ENCODE measurements around the gene TRAM2. TPM values are rescaled to one million over a fixed set of nuclear protein-coding genes. Genes with fewer than 3 reads are reported as not detected.
A peak's percentile ranks its signal among the peaks of the same experiment; 100 is the strongest.

The TRAM2 gene
- polyA plus RNA-seq, 4 donors, result 2.7 to 66.0 (median 8.5) TPM

DNA sequence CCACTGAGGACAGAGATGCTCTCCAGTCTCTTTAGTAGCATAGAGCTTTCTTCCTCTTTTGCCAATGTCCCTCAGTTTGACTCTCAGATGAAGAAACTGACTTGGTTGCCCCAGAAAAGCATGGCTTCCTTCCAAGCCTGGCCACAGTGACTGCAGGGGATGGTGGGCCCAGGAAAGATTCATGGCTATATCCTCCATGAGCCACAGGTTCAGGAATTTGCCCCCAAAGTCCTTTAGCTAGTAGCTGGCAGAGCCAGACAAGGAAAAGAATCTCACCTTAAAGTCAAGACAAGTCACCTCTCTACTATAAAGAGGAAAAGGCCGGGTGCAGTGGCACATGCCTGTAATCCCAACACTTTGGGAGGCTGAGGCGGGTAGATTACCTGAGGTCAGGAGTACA is 43.4 kb downstream of the TRAM2 start:
- FAIRE-seq (no peak), DNase-seq (no peak)
- H3K9me3 ChIP-seq (ENCODE audit: control insufficient read depth in 2 of 2, insufficient read depth in 1 of 2, low read depth in 1 of 2, low read length in 1 of 2), result no peaks in the 10 kb centered on the region
- no peak overlapping the region for H3K4me3 ChIP-seq (ENCODE audit: low read depth in 1 of 3, low read length in 3 of 3)
- H3K27me3 ChIP-seq (ENCODE audit: control insufficient read depth in 3 of 3, insufficient read depth in 3 of 3, low read length in 3 of 3), result no peaks in the 10 kb centered on the region
- peak overlapping the region in 1 of 3 donors; percentile 38 for H3K27ac ChIP-seq (ENCODE audit: low read depth in 1 of 3, low read length in 2 of 3)
- H3K36me3 ChIP-seq (ENCODE audit: control insufficient read depth in 3 of 3, insufficient read depth in 2 of 3, low read depth in 1 of 3, low read length in 3 of 3), result peaks cover 1 to 53% (median 2%) of the 10 kb centered on the region in 3 donors
- WGBS, 3 donors, result 89 to 99% (median 89%) methylated on average over 2 of the region's 2 CpGs
- peaks cover 0 to 8% (median 0%) of the 10 kb centered on the region in 3 donors for H3K4me1 ChIP-seq (ENCODE audit: control insufficient read depth in 3 of 3, insufficient read depth in 2 of 3, low read depth in 1 of 3, low read length in 2 of 3)

DNA sequence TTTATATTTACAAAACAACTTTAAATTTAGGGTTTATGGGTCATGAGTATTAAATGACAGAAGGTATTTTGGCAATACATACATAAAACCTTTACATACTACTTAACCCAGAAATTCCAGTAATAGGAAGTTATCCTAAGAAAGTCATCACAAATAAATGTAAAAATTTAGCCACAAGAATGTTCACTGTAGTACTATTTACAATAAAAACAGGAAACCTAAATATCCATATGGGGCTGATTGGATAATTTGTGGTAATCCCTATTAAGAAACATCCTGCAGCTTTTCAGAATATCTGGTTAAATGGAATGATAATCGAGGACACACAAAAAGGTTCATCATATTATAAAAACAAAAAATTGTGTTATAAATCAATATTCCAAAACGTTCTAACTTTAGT is 44.4 kb downstream of the TRAM2 start:
- WGBS, 3 donors, result 83 to 89% (median 84%) methylated on average over 2 of the region's 2 CpGs
- Histone ChIP-seq H3K4me1 (ENCODE audit: control insufficient read depth in 3 of 3, insufficient read depth in 2 of 3, low read depth in 1 of 3, low read length in 2 of 3) (peaks cover 0 to 2% (median 0%) of the 10 kb centered on the region in 3 donors), H3K9me3 (ENCODE audit: control insufficient read depth in 2 of 2, insufficient read depth in 1 of 2, low read depth in 1 of 2, low read length in 1 of 2) (no peaks in the 10 kb centered on the region), H3K36me3 (ENCODE audit: control insufficient read depth in 3 of 3, insufficient read depth in 2 of 3, low read depth in 1 of 3, low read length in 3 of 3) (peaks cover 1 to 52% (median 3%) of the 10 kb centered on the region in 3 donors), H3K4me3 (ENCODE audit: low read depth in 1 of 3, low read length in 3 of 3) (no peak overlapping the region), H3K27ac (ENCODE audit: low read depth in 1 of 3, low read length in 2 of 3) (no peak overlapping the region), H3K27me3 (ENCODE audit: control insufficient read depth in 3 of 3, insufficient read depth in 3 of 3, low read length in 3 of 3) (no peaks in the 10 kb centered on the region)
- DNase-seq (no peak), FAIRE-seq (no peak)

DNA sequence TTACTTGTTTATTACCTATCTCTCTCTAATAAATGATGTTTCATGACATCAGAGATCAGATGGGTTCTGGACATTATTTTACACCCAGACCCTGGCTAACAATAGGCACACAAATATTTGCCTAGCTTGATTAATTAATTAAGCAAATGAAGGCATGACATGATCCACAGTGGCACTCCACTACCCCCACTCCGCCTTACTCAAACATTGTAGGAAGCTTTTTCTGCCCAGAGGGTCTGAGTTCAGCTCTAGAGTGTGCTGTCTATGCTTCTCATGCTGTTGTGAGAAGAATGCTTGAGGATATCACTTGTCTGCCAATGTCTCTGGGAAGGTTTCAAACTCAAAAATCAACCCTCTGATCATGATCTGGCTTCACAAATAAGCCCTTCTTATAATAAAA is 45.0 kb downstream of the TRAM2 start:
- Histone ChIP-seq H3K36me3 (ENCODE audit: control insufficient read depth in 3 of 3, insufficient read depth in 2 of 3, low read depth in 1 of 3, low read length in 3 of 3) (peaks cover 1 to 53% (median 4%) of the 10 kb centered on the region in 3 donors), H3K4me1 (ENCODE audit: control insufficient read depth in 3 of 3, insufficient read depth in 2 of 3, low read depth in 1 of 3, low read length in 2 of 3) (peaks cover 0 to 2% (median 0%) of the 10 kb centered on the region in 3 donors), H3K27ac (ENCODE audit: low read depth in 1 of 3, low read length in 2 of 3) (peak overlapping the region in 1 of 3 donors; percentile 51), H3K27me3 (ENCODE audit: control insufficient read depth in 3 of 3, insufficient read depth in 3 of 3, low read length in 3 of 3) (no peaks in the 10 kb centered on the region), H3K4me3 (ENCODE audit: low read depth in 1 of 3, low read length in 3 of 3) (no peak overlapping the region), H3K9me3 (ENCODE audit: control insufficient read depth in 2 of 2, insufficient read depth in 1 of 2, low read depth in 1 of 2, low read length in 1 of 2) (no peaks in the 10 kb centered on the region)
- no peak for DNase-seq
- 95 to 100% (median 100%) methylated on average over 1 of the region's 1 CpG for WGBS, 3 donors
- no peak for FAIRE-seq

DNA sequence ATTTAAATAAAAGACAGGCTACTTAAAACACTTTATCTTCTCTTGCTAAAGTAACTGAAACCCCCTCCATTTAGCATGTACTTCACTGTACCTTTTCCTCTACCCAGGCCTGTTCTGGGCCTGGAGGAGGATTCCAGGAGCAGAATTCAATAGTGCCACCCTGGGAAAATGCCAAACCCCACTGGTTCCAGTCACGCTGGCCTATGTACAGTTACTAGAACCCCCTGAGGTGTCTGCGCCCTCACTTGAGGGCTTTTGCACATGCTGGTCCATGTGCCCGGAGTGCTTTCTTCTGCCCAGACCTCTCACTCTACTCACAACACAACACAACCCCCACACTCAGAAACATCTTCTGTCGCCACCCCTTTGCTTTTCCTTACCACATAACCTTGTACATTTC is 45.5 kb downstream of the TRAM2 start:
- H3K4me3 ChIP-seq (ENCODE audit: low read depth in 1 of 3, low read length in 3 of 3), result no peak overlapping the region
- FAIRE-seq (no peak), DNase-seq (no peak)
- no peaks in the 10 kb centered on the region for H3K27me3 ChIP-seq (ENCODE audit: control insufficient read depth in 3 of 3, insufficient read depth in 3 of 3, low read length in 3 of 3)
- peak overlapping the region in 1 of 3 donors; percentile 53 for H3K27ac ChIP-seq (ENCODE audit: low read depth in 1 of 3, low read length in 2 of 3)
- 91 to 96% (median 92%) methylated on average over 4 of the region's 4 CpGs for WGBS, 3 donors
- no peaks in the 10 kb centered on the region for H3K9me3 ChIP-seq (ENCODE audit: control insufficient read depth in 2 of 2, insufficient read depth in 1 of 2, low read depth in 1 of 2, low read length in 1 of 2)
- peaks cover 1 to 50% (median 4%) of the 10 kb centered on the region in 3 donors for H3K36me3 ChIP-seq (ENCODE audit: control insufficient read depth in 3 of 3, insufficient read depth in 2 of 3, low read depth in 1 of 3, low read length in 3 of 3)
- H3K4me1 ChIP-seq (ENCODE audit: control insufficient read depth in 3 of 3, insufficient read depth in 2 of 3, low read depth in 1 of 3, low read length in 2 of 3), result peaks cover 0 to 2% (median 0%) of the 10 kb centered on the region in 3 donors

DNA sequence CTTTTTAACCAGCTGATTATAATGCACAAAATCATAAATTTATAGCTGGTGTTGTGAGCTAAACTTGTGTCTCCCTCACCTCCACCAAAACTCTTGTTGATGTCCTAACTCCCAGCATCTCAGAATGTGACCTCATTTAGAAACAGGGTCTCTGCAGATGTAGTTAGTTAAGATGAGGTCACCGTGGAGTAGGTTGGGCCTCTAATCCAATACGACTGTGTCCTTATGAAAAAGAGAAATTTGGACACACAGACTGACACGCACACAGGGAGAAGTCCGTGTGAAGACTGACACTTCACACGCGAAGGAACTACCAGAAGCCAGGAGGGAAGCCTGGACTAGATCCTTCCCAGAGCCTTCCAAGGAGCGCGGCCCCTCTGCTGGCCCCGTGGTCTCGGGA is 46.5 kb downstream of the TRAM2 start:
- peaks cover 0 to 2% (median 0%) of the 10 kb centered on the region in 3 donors for H3K4me1 ChIP-seq (ENCODE audit: control insufficient read depth in 3 of 3, insufficient read depth in 2 of 3, low read depth in 1 of 3, low read length in 2 of 3)
- H3K36me3 ChIP-seq (ENCODE audit: control insufficient read depth in 3 of 3, insufficient read depth in 2 of 3, low read depth in 1 of 3, low read length in 3 of 3), result peaks cover 1 to 48% (median 4%) of the 10 kb centered on the region in 3 donors
- FAIRE-seq (no peak), DNase-seq (no peak)
- H3K27me3 ChIP-seq (ENCODE audit: control insufficient read depth in 3 of 3, insufficient read depth in 3 of 3, low read length in 3 of 3), result no peaks in the 10 kb centered on the region
- peak overlapping the region in 1 of 3 donors; percentile 4 for H3K27ac ChIP-seq (ENCODE audit: low read depth in 1 of 3, low read length in 2 of 3)
- H3K4me3 ChIP-seq (ENCODE audit: low read depth in 1 of 3, low read length in 3 of 3), result no peak overlapping the region
- H3K9me3 ChIP-seq (ENCODE audit: control insufficient read depth in 2 of 2, insufficient read depth in 1 of 2, low read depth in 1 of 2, low read length in 1 of 2), result no peaks in the 10 kb centered on the region
- whole genome bisulfite sequencing, 3 donors, result 93 to 98% (median 95%) methylated on average over 10 of the region's 10 CpGs

DNA sequence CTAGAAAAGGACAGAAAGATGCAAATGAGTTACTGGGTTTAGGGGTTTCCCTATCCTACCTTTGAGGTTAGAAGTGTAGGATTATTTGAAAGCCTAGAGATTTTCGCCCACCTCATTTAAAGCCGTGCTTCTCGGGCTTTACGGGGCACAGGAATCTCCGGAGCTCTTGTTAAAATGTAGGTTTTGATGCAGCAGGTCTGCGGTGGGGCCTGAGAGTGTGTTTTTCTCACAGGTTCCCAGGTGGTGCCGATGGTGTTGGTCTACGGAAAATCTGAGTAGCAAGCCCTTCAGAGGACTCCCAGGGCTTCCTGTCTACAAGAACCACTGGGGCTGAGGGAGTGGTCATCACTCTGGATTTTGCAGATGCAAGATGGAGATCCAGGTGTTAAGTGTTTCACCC is 47.5 kb downstream of the TRAM2 start:
- DNase-seq, result no peak
- Histone ChIP-seq H3K4me3 (ENCODE audit: low read depth in 1 of 3, low read length in 3 of 3) (no peak overlapping the region), H3K27ac (ENCODE audit: low read depth in 1 of 3, low read length in 2 of 3) (peak overlapping the region in 1 of 3 donors; percentile 18), H3K27me3 (ENCODE audit: control insufficient read depth in 3 of 3, insufficient read depth in 3 of 3, low read length in 3 of 3) (no peaks in the 10 kb centered on the region), H3K9me3 (ENCODE audit: control insufficient read depth in 2 of 2, insufficient read depth in 1 of 2, low read depth in 1 of 2, low read length in 1 of 2) (no peaks in the 10 kb centered on the region), H3K4me1 (ENCODE audit: control insufficient read depth in 3 of 3, insufficient read depth in 2 of 3, low read depth in 1 of 3, low read length in 2 of 3) (no peaks in the 10 kb centered on the region), H3K36me3 (ENCODE audit: control insufficient read depth in 3 of 3, insufficient read depth in 2 of 3, low read depth in 1 of 3, low read length in 3 of 3) (peaks cover 1 to 42% (median 2%) of the 10 kb centered on the region in 3 donors)
- WGBS, 3 donors, result 85 to 95% (median 94%) methylated on average over 8 of the region's 8 CpGs
- no peak for FAIRE-seq

DNA sequence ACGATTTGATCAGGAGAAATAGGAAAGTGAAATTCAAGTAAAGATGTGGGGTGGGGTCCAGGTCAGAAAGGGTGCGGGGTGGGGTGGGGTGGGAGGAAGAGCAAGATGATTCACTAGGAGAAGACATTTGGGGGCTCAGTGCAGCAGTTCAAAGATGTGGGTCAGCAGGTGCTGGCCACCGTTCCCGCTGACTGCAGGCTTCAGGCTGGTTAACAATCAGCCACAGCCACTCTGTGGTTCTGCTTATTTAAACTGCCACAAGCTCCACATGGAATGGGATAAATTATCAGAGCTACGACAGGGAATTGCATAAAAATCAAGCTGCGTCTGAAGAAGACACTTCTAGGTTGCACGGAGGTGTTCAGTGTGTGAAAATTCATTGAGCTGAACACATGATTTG is 49.4 kb downstream of the TRAM2 start:
- 88 to 93% (median 92%) methylated on average over 7 of the region's 7 CpGs for WGBS, 3 donors

DNA sequence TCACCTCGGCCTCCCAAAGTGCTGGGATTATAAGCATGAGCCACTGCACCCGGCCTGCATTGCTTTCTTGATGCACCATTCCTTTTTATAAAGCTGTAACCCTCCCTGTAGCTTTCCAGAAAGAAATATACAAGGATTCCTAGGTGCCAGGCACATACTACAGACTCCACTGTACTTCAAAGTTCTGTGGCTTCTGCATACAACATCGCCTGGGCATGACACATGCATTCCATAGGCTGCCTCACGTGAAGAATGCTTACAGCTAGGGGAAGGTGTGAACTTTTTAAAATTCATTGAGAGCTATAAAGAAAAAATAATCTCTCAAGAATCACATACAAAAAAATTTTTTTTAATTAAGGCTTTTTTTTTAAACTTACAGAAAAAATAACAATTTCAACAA is 50.2 kb downstream of the TRAM2 start:
- Histone ChIP-seq H3K4me3 (ENCODE audit: low read depth in 1 of 3, low read length in 3 of 3) (no peak overlapping the region), H3K9me3 (ENCODE audit: control insufficient read depth in 2 of 2, insufficient read depth in 1 of 2, low read depth in 1 of 2, low read length in 1 of 2) (no peaks in the 10 kb centered on the region), H3K27ac (ENCODE audit: low read depth in 1 of 3, low read length in 2 of 3) (no peak overlapping the region), H3K27me3 (ENCODE audit: control insufficient read depth in 3 of 3, insufficient read depth in 3 of 3, low read length in 3 of 3) (no peaks in the 10 kb centered on the region), H3K4me1 (ENCODE audit: control insufficient read depth in 3 of 3, insufficient read depth in 2 of 3, low read depth in 1 of 3, low read length in 2 of 3) (peaks cover 0 to 3% (median 0%) of the 10 kb centered on the region in 3 donors), H3K36me3 (ENCODE audit: control insufficient read depth in 3 of 3, insufficient read depth in 2 of 3, low read depth in 1 of 3, low read length in 3 of 3) (peaks cover 0 to 35% (median 2%) of the 10 kb centered on the region in 3 donors)
- 84 to 95% (median 92%) methylated on average over 4 of the region's 4 CpGs for WGBS, 3 donors
- FAIRE-seq (no peak), DNase-seq (no peak)

More for the DNA sequence above, 49.4 kb downstream of the TRAM2 start:
- H3K4me1 ChIP-seq (ENCODE audit: control insufficient read depth in 3 of 3, insufficient read depth in 2 of 3, low read depth in 1 of 3, low read length in 2 of 3), result no peaks in the 10 kb centered on the region
- DNase-seq (no peak), FAIRE-seq (no peak)
- H3K27ac ChIP-seq (ENCODE audit: low read depth in 1 of 3, low read length in 2 of 3), result no peak overlapping the region
- no peaks in the 10 kb centered on the region for H3K9me3 ChIP-seq (ENCODE audit: control insufficient read depth in 2 of 2, insufficient read depth in 1 of 2, low read depth in 1 of 2, low read length in 1 of 2)
- no peak overlapping the region for H3K4me3 ChIP-seq (ENCODE audit: low read depth in 1 of 3, low read length in 3 of 3)
- H3K27me3 ChIP-seq (ENCODE audit: control insufficient read depth in 3 of 3, insufficient read depth in 3 of 3, low read length in 3 of 3), result no peaks in the 10 kb centered on the region
- peaks cover 0 to 35% (median 2%) of the 10 kb centered on the region in 3 donors for H3K36me3 ChIP-seq (ENCODE audit: control insufficient read depth in 3 of 3, insufficient read depth in 2 of 3, low read depth in 1 of 3, low read length in 3 of 3)

DNA sequence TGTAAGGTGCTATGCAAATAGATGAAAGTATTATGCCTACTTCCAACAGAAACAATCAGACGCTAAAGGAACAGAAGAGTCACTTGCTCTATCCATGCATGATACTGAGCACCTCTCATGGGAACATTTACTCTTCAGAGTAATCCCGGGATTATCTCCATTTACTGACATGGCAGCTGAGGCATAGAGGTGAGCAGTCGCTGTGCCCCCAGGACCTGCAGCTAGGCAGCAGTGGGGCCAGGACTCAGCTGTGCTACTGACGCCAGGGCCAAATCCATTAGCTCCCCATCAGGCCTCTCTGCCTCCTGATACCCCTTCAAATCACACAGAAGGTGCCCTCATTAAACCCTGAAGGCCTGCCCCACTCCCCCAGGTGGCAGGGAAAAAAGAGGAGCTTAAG is 51.9 kb downstream of the TRAM2 start:
- DNase-seq (no peak), FAIRE-seq (no peak)
- H3K4me1 ChIP-seq (ENCODE audit: control insufficient read depth in 3 of 3, insufficient read depth in 2 of 3, low read depth in 1 of 3, low read length in 2 of 3), result peaks cover 0 to 3% (median 3%) of the 10 kb centered on the region in 3 donors
- H3K9me3 ChIP-seq (ENCODE audit: control insufficient read depth in 2 of 2, insufficient read depth in 1 of 2, low read depth in 1 of 2, low read length in 1 of 2), result no peaks in the 10 kb centered on the region
- H3K27ac ChIP-seq (ENCODE audit: low read depth in 1 of 3, low read length in 2 of 3), result no peak overlapping the region
- 95 to 97% (median 95%) methylated on average over 4 of the region's 4 CpGs for WGBS, 3 donors
- no peaks in the 10 kb centered on the region for H3K27me3 ChIP-seq (ENCODE audit: control insufficient read depth in 3 of 3, insufficient read depth in 3 of 3, low read length in 3 of 3)
- H3K36me3 ChIP-seq (ENCODE audit: control insufficient read depth in 3 of 3, insufficient read depth in 2 of 3, low read depth in 1 of 3, low read length in 3 of 3), result peaks cover 0 to 37% (median 2%) of the 10 kb centered on the region in 3 donors
- H3K4me3 ChIP-seq (ENCODE audit: low read depth in 1 of 3, low read length in 3 of 3), result no peak overlapping the region
